Measurements from ENCODE around the gene RUFY4.
"Not testable (repeated sequence)": the region's sequence is repeated elsewhere in the genome, so short reads cannot be mapped to it uniquely, and the experiment has no call there.

The RUFY4 gene

DNA sequence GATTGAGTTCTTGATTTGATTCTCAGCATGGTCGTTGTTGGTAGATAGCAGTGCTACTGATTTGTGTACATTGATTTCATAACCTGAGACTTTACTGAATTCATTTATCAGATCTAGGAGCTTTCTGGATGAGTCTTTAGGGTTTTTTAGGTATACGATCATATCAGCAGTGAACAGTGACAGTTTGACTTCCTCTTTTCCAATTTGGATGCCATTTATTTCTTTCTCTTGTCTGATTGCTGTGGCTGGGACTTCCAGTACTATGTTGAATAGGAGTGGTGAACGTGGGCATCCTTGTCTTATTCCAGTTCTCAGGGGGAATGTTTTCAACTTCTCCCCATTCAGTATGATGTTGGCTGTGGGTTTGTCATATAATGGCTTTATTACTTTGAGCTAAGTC, 28.9 kb downstream of the RUFY4 start:
- no peak for DNase-seq (ENCODE audit: low spot score in 2 of 2)
- Histone ChIP-seq H3K9me3 (no peaks in the 10 kb centered on the region), H3K4me1 (no peaks in the 10 kb centered on the region; the same call in 1 of the 2 replicates), H3K36me3 (replicated peaks) (no peaks in the 10 kb centered on the region), H3K27me3 (ENCODE audit: low read depth) (peaks cover 7% of the 10 kb centered on the region), H3K4me3 (no peak overlapping the region)
- in situ Hi-C loops (cut with MboI; ENCODE audit: low sequenced_read_pairs), result no loop called here

DNA sequence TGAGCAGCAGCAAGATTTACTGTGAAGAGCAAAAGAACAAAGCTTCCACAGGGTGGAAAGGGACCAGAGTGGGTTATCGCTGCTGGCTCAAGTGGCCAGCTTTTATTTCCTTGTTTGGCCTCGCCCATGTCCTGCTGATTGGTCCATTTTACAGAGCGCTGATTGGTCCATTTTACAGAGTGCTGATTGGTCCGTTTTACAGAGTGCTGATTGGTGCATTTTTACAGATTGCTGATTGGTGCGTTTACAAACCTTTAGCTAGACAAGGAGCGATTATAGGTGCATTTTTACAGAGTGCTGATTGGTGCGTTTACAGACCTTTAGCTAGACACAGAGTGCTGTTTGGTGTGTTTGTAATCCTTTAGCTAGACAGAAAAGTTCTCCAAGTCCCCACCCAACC, 39.8 kb downstream of the RUFY4 start:
- H3K36me3 ChIP-seq (replicated peaks); DNase-seq (ENCODE audit: low spot score in 2 of 2); H3K4me3 ChIP-seq; H3K4me1 ChIP-seq; in situ Hi-C loops (cut with MboI; ENCODE audit: low sequenced_read_pairs); H3K9me3 ChIP-seq; H3K27me3 ChIP-seq (ENCODE audit: low read depth): not testable (repeated sequence)

DNA sequence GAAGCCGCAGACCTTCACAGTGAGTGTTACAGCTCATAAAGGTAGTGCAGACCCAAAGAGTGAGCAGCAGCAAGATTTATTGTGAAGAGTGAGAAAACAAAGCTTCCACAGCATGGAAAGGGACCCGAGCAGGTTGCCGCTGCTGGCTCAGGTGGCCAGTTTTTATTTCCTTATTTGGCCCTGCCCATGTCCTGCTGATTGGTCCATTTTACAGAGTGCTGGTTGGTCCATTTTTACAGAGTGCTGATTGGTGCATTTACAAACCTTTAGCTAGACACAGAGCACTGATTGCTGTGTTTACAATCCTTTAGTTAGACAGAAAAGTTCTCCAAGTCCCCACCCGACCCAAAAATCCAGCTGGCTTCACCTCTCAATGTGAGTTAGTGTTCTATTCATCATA, 52.7 kb downstream of the RUFY4 start:
- H3K27me3 ChIP-seq (ENCODE audit: low read depth); H3K9me3 ChIP-seq; in situ Hi-C loops (cut with MboI; ENCODE audit: low sequenced_read_pairs); H3K4me3 ChIP-seq; DNase-seq (ENCODE audit: low spot score in 2 of 2); H3K4me1 ChIP-seq; H3K36me3 ChIP-seq (replicated peaks): not testable (repeated sequence)

- H3K27me3 ChIP-seq (ENCODE audit: low read depth); H3K4me1 ChIP-seq; H3K36me3 ChIP-seq (replicated peaks); DNase-seq (ENCODE audit: low spot score in 2 of 2); H3K4me3 ChIP-seq; in situ Hi-C loops (cut with MboI; ENCODE audit: low sequenced_read_pairs); H3K9me3 ChIP-seq: not testable (repeated sequence)
Measured at GRCh38 chr2:218122286-218122685, 53.2 kb downstream of the RUFY4 start.

- Histone ChIP-seq H3K4me3 (no peak overlapping the region), H3K4me1 (no peaks in the 10 kb centered on the region), H3K9me3 (no peaks in the 10 kb centered on the region), H3K27me3 (ENCODE audit: low read depth) (peaks cover 2% of the 10 kb centered on the region; the same call in 1 of the 2 replicates), H3K36me3 (replicated peaks) (no peaks in the 10 kb centered on the region)
- DNase-seq (ENCODE audit: low spot score in 2 of 2), result no peak
- in situ Hi-C loops (cut with MboI; ENCODE audit: low sequenced_read_pairs), result no loop called here
Measured at GRCh38 chr2:218123986-218124385, 54.9 kb downstream of the RUFY4 start.

- Histone ChIP-seq H3K27me3 (ENCODE audit: low read depth) (peaks cover 2% of the 10 kb centered on the region; the same call in 1 of the 2 replicates), H3K36me3 (replicated peaks) (no peaks in the 10 kb centered on the region), H3K4me1 (no peaks in the 10 kb centered on the region), H3K9me3 (no peaks in the 10 kb centered on the region), H3K4me3 (no peak overlapping the region)
- DNase-seq (ENCODE audit: low spot score in 2 of 2), result no peak
- in situ Hi-C loops (cut with MboI; ENCODE audit: low sequenced_read_pairs), result no loop called here
Measured at GRCh38 chr2:218125095-218125494, 56.0 kb downstream of the RUFY4 start.

GRCh38 chr2:218125626-218126080, 56.6 kb downstream of the RUFY4 start, which contains the start of gene CXCR2:
Gene CXCR2, plus strand, starts transcription at chr2:218126028. Its CDS starts 8,774 bp downstream, at chr2:218134802.
- no peak within 1 kb of the TSS for H3K4me3 ChIP-seq
- no peak for DNase-seq (ENCODE audit: low spot score in 2 of 2)
- in situ Hi-C loops (cut with MboI; ENCODE audit: low sequenced_read_pairs), result no loop called here
- H3K4me1 ChIP-seq, result no peaks in the 10 kb centered on the region
- H3K9me3 ChIP-seq, result no peaks in the 10 kb centered on the region
- H3K27me3 ChIP-seq (ENCODE audit: low read depth), result peaks cover 2% of the 10 kb centered on the region; the same call in 1 of the 2 replicates
- no peaks in the 10 kb centered on the region for H3K36me3 ChIP-seq (replicated peaks)

- H3K36me3 ChIP-seq (replicated peaks), result no peaks in the 10 kb centered on the region
- peaks cover 2% of the 10 kb centered on the region; the same call in 1 of the 2 replicates for H3K27me3 ChIP-seq (ENCODE audit: low read depth)
- H3K4me1 ChIP-seq, result no peaks in the 10 kb centered on the region
- H3K9me3 ChIP-seq, result no peaks in the 10 kb centered on the region
- H3K4me3 ChIP-seq, result no peak overlapping the region
- DNase-seq (ENCODE audit: low spot score in 2 of 2), result no peak
- in situ Hi-C loops (cut with MboI; ENCODE audit: low sequenced_read_pairs), result no loop called here
Measured at GRCh38 chr2:218127929-218128455, 58.9 kb downstream of the RUFY4 start.

DNA sequence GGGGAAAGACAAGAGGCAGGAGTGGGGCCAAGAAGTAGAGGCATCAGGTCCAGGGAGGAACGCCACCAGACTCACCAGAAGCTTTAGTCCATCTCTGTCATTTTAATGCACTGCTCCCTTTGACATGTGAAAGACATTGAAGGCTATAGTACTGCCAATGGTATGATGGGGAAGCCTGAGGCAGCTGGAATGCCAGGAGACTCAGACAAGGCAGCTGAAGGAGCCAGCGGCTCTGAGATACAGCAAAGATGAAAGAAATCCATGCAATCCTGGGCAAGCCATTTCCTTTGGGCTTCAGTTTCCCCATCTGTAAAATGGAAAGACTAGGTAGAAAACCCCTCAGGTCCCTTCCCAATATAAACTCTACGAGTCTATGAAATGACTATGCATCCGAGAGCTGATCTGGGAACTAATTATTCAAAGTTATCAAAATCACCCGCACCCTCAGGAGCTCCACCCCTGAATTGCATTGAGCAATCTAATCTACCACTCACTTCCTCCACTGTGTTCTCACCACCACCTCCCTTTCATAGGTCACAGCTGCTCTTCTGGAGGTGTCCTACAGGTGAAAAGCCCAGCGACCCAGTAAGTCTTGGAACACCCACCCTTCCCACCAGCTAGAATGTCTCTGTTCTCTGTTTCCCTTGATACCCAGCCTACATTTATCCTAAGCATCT, 59.9 kb downstream of the RUFY4 start:
- H3K9me3 ChIP-seq, result no peaks in the 10 kb centered on the region
- peaks cover 2% of the 10 kb centered on the region; the same call in 1 of the 2 replicates for H3K27me3 ChIP-seq (ENCODE audit: low read depth)
- DNase-seq (ENCODE audit: low spot score in 2 of 2), result no peak
- no peaks in the 10 kb centered on the region for H3K36me3 ChIP-seq (replicated peaks)
- H3K4me3 ChIP-seq, result no peak overlapping the region
- H3K4me1 ChIP-seq, result no peaks in the 10 kb centered on the region
- in situ Hi-C loops (cut with MboI; ENCODE audit: low sequenced_read_pairs), result no loop called here

DNA sequence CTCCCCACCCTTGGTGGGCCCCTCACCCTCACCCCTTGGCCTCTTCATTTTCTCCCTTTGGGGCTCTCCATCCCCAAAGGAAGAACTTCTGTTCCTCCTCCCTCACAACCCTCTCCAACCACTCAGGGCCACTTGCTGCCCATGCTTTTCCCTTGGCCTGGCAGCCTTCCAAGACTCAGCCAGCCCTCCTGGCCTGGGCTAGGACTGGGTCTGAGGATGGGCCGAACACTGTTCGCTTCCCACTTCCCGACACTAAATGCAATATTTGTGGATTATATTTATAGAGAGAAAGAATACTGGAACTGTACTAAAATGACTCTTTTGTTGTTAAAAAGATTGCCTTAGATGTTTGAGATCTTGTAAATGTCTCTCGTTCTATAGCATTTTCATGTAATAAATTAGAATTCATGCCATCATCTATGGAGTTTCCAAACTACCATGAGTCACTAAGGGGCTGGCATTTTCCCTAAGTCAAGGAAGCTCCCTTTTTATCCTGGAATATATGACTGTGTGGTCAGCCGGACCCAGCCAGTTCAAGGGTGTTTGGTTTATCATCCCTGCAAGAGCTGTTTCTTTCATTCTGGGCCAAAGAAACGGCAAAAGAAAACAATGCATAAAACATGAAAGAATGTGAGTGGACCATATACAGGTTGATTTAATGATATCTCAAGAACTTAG, 60.5 kb downstream of the RUFY4 start:
- H3K9me3 ChIP-seq, result no peaks in the 10 kb centered on the region
- no peak for DNase-seq (ENCODE audit: low spot score in 2 of 2)
- no peaks in the 10 kb centered on the region for H3K4me1 ChIP-seq
- H3K27me3 ChIP-seq (ENCODE audit: low read depth), result peaks cover 2% of the 10 kb centered on the region; the same call in 1 of the 2 replicates
- in situ Hi-C loops (cut with MboI; ENCODE audit: low sequenced_read_pairs), result no loop called here
- H3K4me3 ChIP-seq, result no peak overlapping the region
- H3K36me3 ChIP-seq (replicated peaks), result no peaks in the 10 kb centered on the region

- no peaks in the 10 kb centered on the region for H3K9me3 ChIP-seq
- no peaks in the 10 kb centered on the region for H3K36me3 ChIP-seq (replicated peaks)
- H3K4me3 ChIP-seq, result no peak overlapping the region
- DNase-seq (ENCODE audit: low spot score in 2 of 2), result no peak
- no peaks in the 10 kb centered on the region for H3K4me1 ChIP-seq
- in situ Hi-C loops (cut with MboI; ENCODE audit: low sequenced_read_pairs), result no loop called here
- peaks cover 2% of the 10 kb centered on the region; the same call in 1 of the 2 replicates for H3K27me3 ChIP-seq (ENCODE audit: low read depth)
Measured at GRCh38 chr2:218130377-218130776, 61.3 kb downstream of the RUFY4 start.

- H3K36me3 ChIP-seq (replicated peaks), result no peaks in the 10 kb centered on the region
- no peaks in the 10 kb centered on the region for H3K9me3 ChIP-seq
- no peak for DNase-seq (ENCODE audit: low spot score in 2 of 2)
- H3K4me1 ChIP-seq, result no peaks in the 10 kb centered on the region
- no peak overlapping the region for H3K4me3 ChIP-seq
- in situ Hi-C loops (cut with MboI; ENCODE audit: low sequenced_read_pairs), result no loop called here
- peaks cover 2% of the 10 kb centered on the region; the same call in 1 of the 2 replicates for H3K27me3 ChIP-seq (ENCODE audit: low read depth)
Measured at GRCh38 chr2:218130822-218131221, 61.8 kb downstream of the RUFY4 start.

DNA sequence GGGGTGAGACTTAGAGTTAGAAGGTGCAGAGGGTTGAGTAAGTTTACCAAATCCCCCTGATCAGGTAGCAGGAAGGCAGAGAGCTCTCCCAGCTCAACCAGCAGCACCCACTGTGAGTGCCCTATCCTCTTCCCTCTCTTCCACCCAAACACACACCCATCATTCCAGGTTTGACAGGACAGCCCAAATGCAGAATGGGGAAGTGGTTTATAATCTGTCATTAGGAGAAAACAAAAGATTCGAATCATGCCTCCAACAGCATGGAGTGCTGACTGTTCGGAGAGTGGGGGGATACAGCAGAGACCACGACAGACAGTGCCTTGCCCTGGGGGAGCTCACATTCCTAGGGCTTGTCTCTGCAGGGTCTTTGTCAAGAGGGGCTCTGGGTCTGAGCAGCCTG, 68.5 kb downstream of the RUFY4 start:
- DNase-seq (ENCODE audit: low spot score in 2 of 2), result no peak
- Histone ChIP-seq H3K27me3 (ENCODE audit: low read depth) (peaks cover 9% of the 10 kb centered on the region; the same call in 1 of the 2 replicates), H3K36me3 (replicated peaks) (no peaks in the 10 kb centered on the region), H3K4me3 (no peak overlapping the region), H3K9me3 (no peaks in the 10 kb centered on the region), H3K4me1 (no peaks in the 10 kb centered on the region)
- in situ Hi-C loops (cut with MboI; ENCODE audit: low sequenced_read_pairs), result no loop called here

DNA sequence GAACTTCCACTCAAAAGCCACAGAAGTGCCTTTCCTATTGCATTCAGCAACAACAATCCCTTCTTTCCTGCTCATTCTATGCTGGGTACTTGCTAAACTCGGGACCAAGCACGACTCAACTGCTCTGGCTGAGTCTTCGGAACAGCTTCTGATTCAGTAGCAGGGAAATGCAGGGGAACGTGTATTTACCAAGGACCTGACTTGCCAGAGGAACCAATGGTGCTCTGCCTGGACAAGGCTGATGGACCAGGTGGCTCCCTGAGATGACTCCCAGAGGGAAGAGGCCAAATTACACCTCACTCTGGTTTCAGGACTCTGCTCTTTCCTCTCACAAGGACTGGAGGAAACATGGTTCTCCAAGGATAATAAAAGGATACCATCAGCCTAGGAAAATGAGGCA, 69.0 kb downstream of the RUFY4 start:
- no peaks in the 10 kb centered on the region for H3K4me1 ChIP-seq
- in situ Hi-C loops (cut with MboI; ENCODE audit: low sequenced_read_pairs), result no loop called here
- DNase-seq (ENCODE audit: low spot score in 2 of 2), result no peak
- peaks cover 9% of the 10 kb centered on the region; the same call in 1 of the 2 replicates for H3K27me3 ChIP-seq (ENCODE audit: low read depth)
- no peaks in the 10 kb centered on the region for H3K36me3 ChIP-seq (replicated peaks)
- H3K4me3 ChIP-seq, result no peak overlapping the region
- H3K9me3 ChIP-seq, result no peaks in the 10 kb centered on the region
